Activated naive CD8-positive, alpha-beta T cell treated with anti-CD3 and anti-CD28 coated beads for 36 hours (primary cell): Measurements from ENCODE around the gene CYP26B1. TPM values are rescaled to one million over a fixed set of nuclear protein-coding genes. Genes with fewer than 3 reads are reported as not detected.

Experiments
- DNase-seq: peaks from one replicate; pipeline ENCODE4 v3.0.0; 2021
- H3K27ac Mint-ChIP-seq: one replicate; pipeline ENCODE4 v1.8.0; 2022; ENCODE audit warnings: mild to moderate bottlenecking, moderate library complexity, mixed read lengths
- H3K27me3 Mint-ChIP-seq: one replicate; pipeline ENCODE4 v1.8.0; 2022; ENCODE audit warnings: mild to moderate bottlenecking, mixed read lengths
- H3K36me3 Mint-ChIP-seq: one replicate; pipeline ENCODE4 v1.8.0; 2021; ENCODE audit warnings: mild to moderate bottlenecking, mixed read lengths
- H3K4me1 Mint-ChIP-seq: one replicate; pipeline ENCODE4 v1.8.0; 2021; ENCODE audit warnings: mixed read lengths
- H3K4me3 Mint-ChIP-seq: one replicate; pipeline ENCODE4 v1.8.0; 2022; ENCODE audit warnings: mild to moderate bottlenecking, moderate library complexity, mixed read lengths
- H3K9me3 Mint-ChIP-seq: one replicate; pipeline ENCODE4 v1.8.0; 2022; ENCODE audit warnings: mixed read lengths
- total RNA-seq, 2 experiments: library from RNA; stranded (reverse); gene quantifications; one replicate each; pipeline ENCODE4 v1.2.3, GENCODE V29; 2021

The CYP26B1 gene
- total RNA-seq, 2 experiments from 2014 or later, result not detected

GRCh38 chr2:72131916-72132841 is 15.5 kb downstream of the CYP26B1 start:
- DNase-seq, result no peak
- Mint-ChIP-seq H3K4me1 (no peaks in the 10 kb centered on the region), H3K27ac (no peak overlapping the region), H3K27me3 (peaks cover 8% of the 10 kb centered on the region), H3K4me3 (no peak overlapping the region), H3K9me3 (no peaks in the 10 kb centered on the region), H3K36me3 (no peaks in the 10 kb centered on the region)

- Mint-ChIP-seq H3K27ac (no peak overlapping the region), H3K27me3 (peaks cover 8% of the 10 kb centered on the region), H3K9me3 (no peaks in the 10 kb centered on the region), H3K4me3 (no peak overlapping the region), H3K36me3 (no peaks in the 10 kb centered on the region), H3K4me1 (no peaks in the 10 kb centered on the region)
- DNase-seq, result no peak
These were observed 16.2 kb downstream of the CYP26B1 start for GRCh38 chr2:72131371-72131891.

DNA sequence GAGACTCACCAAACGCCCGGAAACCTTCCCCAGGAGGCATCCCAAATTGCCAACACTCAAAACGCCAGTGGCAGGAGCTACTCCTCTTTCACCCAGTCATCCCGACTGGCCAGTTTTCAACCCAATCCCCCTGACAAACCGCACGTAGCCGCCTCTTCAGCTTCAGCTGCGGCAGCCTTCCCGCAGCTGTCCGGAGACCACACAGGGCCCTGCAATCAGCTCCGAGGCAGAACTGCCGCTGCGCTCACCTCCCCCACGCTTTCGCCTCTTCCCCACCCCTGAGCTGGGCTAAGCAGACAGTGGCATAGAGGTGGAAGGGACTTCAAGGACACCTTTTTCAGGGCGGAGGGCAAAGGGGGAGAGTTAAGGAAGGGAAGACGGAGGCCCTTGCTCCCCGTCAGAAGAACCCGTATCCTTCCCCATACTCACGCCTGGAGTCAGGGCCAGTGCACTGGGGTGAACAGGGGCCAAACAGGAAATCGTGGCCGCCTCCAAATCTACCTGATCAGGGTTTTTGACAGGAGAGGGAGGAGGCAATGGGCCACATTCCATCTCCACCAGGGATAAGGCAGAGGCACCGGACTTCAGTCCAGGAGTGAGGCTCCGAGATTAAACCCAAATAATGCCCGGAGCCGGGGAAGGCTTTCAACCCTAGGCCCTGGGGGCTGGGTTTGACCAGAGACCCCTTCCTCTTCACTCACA is 16.9 kb downstream of the CYP26B1 start:
- no peak for DNase-seq
- Mint-ChIP-seq H3K4me1 (no peaks in the 10 kb centered on the region), H3K4me3 (no peak overlapping the region), H3K36me3 (no peaks in the 10 kb centered on the region), H3K9me3 (no peaks in the 10 kb centered on the region), H3K27me3 (peaks cover 8% of the 10 kb centered on the region), H3K27ac (no peak overlapping the region)

DNA sequence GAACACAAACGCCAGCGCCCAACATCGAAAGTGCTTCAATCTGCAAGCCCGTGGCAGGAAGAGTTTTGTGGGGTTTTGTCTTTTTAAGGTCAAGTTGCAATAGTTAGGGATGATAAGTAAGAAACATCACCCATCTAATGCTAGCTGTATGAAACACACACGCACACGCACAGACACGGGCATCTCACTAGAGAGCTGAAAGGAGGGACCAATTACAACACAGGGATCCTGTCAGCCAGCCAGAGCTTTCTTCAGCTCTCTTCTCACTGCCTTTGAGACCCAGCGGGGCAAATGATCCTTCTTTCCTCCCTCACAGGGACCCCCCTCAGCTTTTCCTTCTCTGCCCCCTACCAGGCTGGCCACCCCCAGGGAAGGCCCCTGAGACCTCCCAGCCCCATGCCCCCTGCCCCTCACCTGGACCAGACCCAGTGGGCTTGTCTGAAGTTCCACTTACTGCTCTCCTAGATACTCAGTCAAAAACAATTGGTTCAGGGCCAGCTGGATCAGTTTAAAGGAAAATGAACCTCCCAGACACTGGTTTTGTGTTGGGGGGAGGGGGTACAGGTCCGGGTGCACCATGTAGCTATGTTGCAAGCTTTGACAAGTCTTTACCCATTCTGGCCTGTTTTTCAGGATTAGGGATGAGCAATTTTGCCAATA is 17.9 kb downstream of the CYP26B1 start:
- no peak overlapping the region for H3K4me3 Mint-ChIP-seq
- H3K27ac Mint-ChIP-seq, result no peak overlapping the region
- no peaks in the 10 kb centered on the region for H3K4me1 Mint-ChIP-seq
- no peaks in the 10 kb centered on the region for H3K9me3 Mint-ChIP-seq
- H3K36me3 Mint-ChIP-seq, result no peaks in the 10 kb centered on the region
- H3K27me3 Mint-ChIP-seq, result peaks cover 8% of the 10 kb centered on the region
- DNase-seq, result no peak

DNA sequence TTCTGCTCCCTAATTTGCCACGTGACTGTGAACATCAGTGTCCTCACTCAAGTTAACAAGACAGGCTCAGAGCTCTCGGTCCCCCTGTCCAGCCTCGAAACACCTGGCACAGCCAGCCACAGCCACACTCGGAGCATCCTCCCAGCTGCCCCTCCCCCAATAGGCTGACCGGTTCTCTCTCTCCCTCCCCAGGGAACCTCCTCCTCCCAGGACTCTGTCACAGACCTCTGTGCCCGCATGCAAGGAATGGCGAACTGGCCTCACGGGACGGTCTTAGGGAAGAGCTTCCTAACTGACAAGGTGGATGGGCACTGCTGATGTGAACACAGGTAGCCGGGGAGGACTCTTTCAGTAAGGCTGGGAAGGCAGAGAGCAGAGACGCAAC is 18.8 kb downstream of the CYP26B1 start:
- H3K27me3 Mint-ChIP-seq, result peaks cover 12% of the 10 kb centered on the region
- H3K4me3 Mint-ChIP-seq, result no peak overlapping the region
- no peaks in the 10 kb centered on the region for H3K9me3 Mint-ChIP-seq
- H3K27ac Mint-ChIP-seq, result no peak overlapping the region
- no peaks in the 10 kb centered on the region for H3K4me1 Mint-ChIP-seq
- H3K36me3 Mint-ChIP-seq, result no peaks in the 10 kb centered on the region
- no peak for DNase-seq

DNA sequence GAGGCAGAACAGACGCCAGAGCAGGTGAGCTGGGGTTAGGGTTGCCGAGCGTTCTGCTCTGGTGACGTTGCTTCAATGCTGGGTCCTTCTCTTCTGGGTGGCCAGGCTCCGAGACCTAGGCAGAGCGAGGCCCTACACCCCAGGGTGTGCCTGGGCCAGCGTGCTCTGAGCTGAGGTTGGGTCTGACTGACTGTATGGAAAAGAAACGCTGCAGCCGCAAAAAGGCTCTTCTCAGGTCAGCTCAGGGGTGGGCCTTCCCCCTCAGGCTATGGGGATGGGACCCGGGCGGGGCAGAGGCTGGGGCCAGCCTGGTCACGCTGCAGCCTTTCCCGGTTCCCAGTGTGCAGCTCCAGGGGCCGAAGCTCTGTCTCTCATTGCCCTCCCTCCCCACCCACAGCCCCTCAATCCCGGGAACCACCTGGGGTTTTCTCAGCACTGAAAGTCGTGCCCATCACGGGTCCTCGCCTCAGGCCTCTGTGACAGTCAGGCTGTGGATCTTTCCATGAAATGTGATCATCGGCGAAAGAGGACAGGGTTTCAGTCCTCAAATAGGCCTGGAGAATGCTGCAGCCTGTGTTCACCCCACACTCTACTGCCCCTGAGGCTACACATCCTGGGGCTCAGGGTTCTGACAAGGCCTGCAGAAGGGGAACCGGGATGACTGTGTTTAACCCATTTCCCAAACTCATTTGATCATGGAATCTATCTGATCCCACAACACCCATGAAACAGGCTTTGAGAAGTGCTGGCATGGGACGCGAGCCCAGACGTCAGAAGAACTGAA is 19.4 kb downstream of the CYP26B1 start:
- H3K27me3 Mint-ChIP-seq, result peaks cover 13% of the 10 kb centered on the region
- no peak for DNase-seq
- no peaks in the 10 kb centered on the region for H3K36me3 Mint-ChIP-seq
- H3K4me3 Mint-ChIP-seq, result no peak overlapping the region
- no peaks in the 10 kb centered on the region for H3K9me3 Mint-ChIP-seq
- no peak overlapping the region for H3K27ac Mint-ChIP-seq
- H3K4me1 Mint-ChIP-seq, result no peaks in the 10 kb centered on the region

DNA sequence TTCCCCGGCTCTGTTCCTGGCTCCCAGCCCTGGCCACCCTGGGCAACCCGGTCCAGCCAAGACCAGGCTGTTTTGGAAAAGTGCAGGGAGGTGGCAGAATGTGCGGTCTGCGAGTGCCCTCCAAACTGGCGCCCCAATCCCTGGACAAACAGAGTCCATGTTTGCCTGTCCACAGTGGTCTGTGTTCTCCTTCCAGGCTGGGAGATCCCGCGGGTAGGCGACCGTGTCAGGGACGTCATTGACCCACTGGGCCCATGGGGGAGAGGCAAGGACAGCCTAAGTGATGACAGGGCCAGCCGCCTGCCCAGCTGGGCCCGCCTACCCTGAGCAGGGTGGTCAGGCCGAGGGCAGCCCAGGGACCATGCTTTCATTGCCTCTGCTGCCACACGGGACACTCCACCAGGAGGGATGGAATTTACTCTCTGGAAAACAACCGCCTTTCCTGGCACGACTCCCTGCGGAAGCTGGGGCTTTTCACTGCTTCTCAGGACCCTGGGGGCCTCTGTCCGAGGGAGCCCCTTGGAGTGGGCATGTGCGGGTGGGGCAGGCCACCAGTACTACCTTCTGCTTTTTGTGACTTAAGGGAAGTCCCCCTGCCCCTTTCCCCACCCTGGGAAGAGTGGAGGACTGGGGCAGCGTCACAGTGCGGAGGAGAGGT is 20.1 kb downstream of the CYP26B1 start:
- Mint-ChIP-seq H3K4me1 (no peaks in the 10 kb centered on the region), H3K9me3 (peaks cover 2% of the 10 kb centered on the region), H3K36me3 (no peaks in the 10 kb centered on the region), H3K27ac (no peak overlapping the region), H3K4me3 (no peak overlapping the region), H3K27me3 (peaks cover 18% of the 10 kb centered on the region)
- DNase-seq, result no peak

DNA sequence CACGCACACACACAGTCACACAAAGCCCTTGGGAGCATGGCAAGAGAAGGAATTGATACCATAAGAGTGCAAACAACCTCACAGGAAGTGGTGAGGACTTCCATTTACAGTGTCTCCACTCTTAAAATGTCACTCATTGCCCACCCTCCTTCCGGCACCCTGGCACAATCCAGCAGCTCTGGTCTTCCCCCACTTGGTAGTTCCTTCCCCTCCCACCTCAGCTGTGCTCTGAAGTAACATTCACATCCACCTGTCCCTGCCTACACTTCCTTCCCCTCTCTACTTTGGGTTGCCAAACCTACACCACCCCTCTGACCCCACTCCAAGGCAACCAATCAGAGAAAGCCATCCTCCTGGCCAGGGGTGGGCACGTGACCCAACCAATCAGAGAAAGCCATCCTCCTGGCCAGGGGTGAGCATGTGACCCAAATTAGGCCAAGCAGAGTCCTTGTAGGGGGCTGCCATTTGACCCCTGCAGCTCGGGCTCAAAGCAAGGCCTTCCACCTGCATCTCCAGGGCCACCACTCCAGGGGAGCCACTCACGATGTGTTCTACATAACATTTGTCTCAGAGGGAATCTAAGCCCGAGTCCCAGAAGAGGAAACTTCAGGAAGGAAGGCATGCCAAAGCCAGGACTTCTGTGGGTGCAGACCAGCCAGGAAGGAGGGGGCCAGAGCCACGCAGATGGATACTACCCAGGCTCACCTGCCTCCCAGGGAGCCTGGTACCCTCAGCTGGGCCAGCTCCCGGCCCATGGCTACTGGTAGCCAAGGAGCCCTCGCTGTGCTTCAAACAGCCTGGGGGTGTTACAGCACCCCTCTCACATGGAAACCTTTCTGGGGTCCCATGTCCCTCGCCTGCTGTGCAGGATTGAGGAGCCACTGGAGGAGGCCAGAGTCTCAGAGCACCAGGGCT is 21.2 kb downstream of the CYP26B1 start:
- Mint-ChIP-seq H3K36me3 (no peaks in the 10 kb centered on the region), H3K9me3 (peaks cover 10% of the 10 kb centered on the region), H3K4me1 (no peaks in the 10 kb centered on the region), H3K27ac (no peak overlapping the region), H3K27me3 (peaks cover 21% of the 10 kb centered on the region), H3K4me3 (no peak overlapping the region)
- no peak for DNase-seq

DNA sequence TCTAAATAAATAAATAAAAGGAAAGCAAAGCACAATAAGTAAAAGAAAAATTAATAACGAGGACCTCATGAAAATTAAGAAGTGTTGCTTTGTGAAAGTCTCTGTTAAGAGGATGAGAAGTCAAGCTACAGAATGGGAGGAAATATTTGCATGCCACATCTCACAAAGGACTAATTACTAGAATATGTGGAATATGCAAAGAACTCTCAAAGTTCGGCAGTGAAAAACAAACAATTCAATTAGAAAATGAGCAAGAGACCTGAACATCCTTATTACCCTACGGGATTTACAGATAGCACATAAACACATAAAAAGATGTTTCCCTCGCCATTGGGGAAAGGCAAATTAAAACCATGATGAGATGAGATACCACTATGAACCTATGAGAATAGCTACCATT is 23.3 kb downstream of the CYP26B1 start:
- H3K4me1 Mint-ChIP-seq, result no peaks in the 10 kb centered on the region
- no peak overlapping the region for H3K27ac Mint-ChIP-seq
- peaks cover 11% of the 10 kb centered on the region for H3K9me3 Mint-ChIP-seq
- H3K36me3 Mint-ChIP-seq, result no peaks in the 10 kb centered on the region
- H3K27me3 Mint-ChIP-seq, result peaks cover 26% of the 10 kb centered on the region
- DNase-seq, result no peak
- H3K4me3 Mint-ChIP-seq, result no peak overlapping the region

GRCh38 chr2:72121153-72121552 is 26.5 kb downstream of the CYP26B1 start:
- H3K4me1 Mint-ChIP-seq, result no peaks in the 10 kb centered on the region
- no peak overlapping the region for H3K4me3 Mint-ChIP-seq
- no peak overlapping the region for H3K27ac Mint-ChIP-seq
- peaks cover 22% of the 10 kb centered on the region for H3K27me3 Mint-ChIP-seq
- no peaks in the 10 kb centered on the region for H3K36me3 Mint-ChIP-seq
- H3K9me3 Mint-ChIP-seq, result peaks cover 11% of the 10 kb centered on the region
- DNase-seq, result no peak

GRCh38 chr2:72118951-72119350 is 28.7 kb downstream of the CYP26B1 start:
- DNase-seq, result no peak
- H3K9me3 Mint-ChIP-seq, result peaks cover 11% of the 10 kb centered on the region
- no peaks in the 10 kb centered on the region for H3K36me3 Mint-ChIP-seq
- peaks cover 19% of the 10 kb centered on the region for H3K27me3 Mint-ChIP-seq
- no peaks in the 10 kb centered on the region for H3K4me1 Mint-ChIP-seq
- no peak overlapping the region for H3K4me3 Mint-ChIP-seq
- H3K27ac Mint-ChIP-seq, result no peak overlapping the region

GRCh38 chr2:72118386-72118785 is 29.3 kb downstream of the CYP26B1 start:
- H3K9me3 Mint-ChIP-seq, result peaks cover 11% of the 10 kb centered on the region
- peaks cover 16% of the 10 kb centered on the region for H3K27me3 Mint-ChIP-seq
- no peaks in the 10 kb centered on the region for H3K4me1 Mint-ChIP-seq
- DNase-seq, result no peak
- H3K4me3 Mint-ChIP-seq, result no peak overlapping the region
- no peak overlapping the region for H3K27ac Mint-ChIP-seq
- no peaks in the 10 kb centered on the region for H3K36me3 Mint-ChIP-seq

DNA sequence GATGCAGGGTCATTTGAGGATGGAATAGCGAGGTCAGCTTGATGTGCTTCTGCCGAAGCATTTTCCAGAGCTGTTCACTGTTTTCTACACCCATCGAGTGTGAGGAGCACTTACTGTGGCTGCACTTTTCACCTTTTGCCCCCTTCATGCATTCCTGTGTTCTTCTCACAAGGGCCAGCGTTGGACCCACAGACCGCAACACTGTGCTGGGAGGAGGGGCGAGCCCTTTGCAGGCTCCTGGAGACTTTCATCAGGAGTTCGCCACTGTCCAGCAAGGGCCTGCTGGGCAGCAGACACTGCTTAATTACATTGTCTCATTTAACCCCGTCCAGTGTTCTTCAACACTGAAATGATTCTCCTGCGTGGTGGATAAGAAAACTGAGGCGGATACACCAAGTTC is 29.9 kb downstream of the CYP26B1 start:
- H3K4me3 Mint-ChIP-seq, result no peak overlapping the region
- H3K4me1 Mint-ChIP-seq, result no peaks in the 10 kb centered on the region
- H3K9me3 Mint-ChIP-seq, result peaks cover 11% of the 10 kb centered on the region
- no peaks in the 10 kb centered on the region for H3K36me3 Mint-ChIP-seq
- H3K27ac Mint-ChIP-seq, result no peak overlapping the region
- H3K27me3 Mint-ChIP-seq, result peaks cover 13% of the 10 kb centered on the region
- no peak for DNase-seq
